GM13977 (cell line): ENCODE data around the gene COA8.

Experiments
- DNase-seq: peaks from one replicate; pipeline ENCODE4 v3.0.0; 2012; ENCODE audit warnings: low spot score
- CTCF ChIP-seq: IDR thresholded peaks from 2 replicates; pipeline ENCODE4 v1.5.1; 2012; ENCODE audit warnings: mild to moderate bottlenecking, control low read depth; ENCODE audit not compliant: insufficient read depth; ENCODE audit errors: extremely low read depth, missing control alignments
- in situ Hi-C: fragments of 300-500 bp; cut with MboI; formaldehyde crosslinking; loops from one replicate; pipeline ENCODE4 v1.12.0; 2022; ENCODE audit warnings: low sequenced_read_pairs, low pct_unique_long_range_greater_than_20kb, mixed read lengths, inconsistent platforms; ENCODE audit not compliant: unreplicated experiment

COA8 gene

GRCh38 chr14:103581206-103581605 lies 18.4 kb downstream of the COA8 start:
- in situ Hi-C loops: no loop called here
- no peak for TF ChIP-seq CTCF
- no peak for DNase-seq

GRCh38 chr14:103581954-103582703 lies 19.4 kb downstream of the COA8 start:
- in situ Hi-C loops: no loop called here
- no peak for DNase-seq
- TF ChIP-seq CTCF: no peak

GRCh38 chr14:103584326-103584915 lies 21.7 kb downstream of the COA8 start:
- no peak for DNase-seq
- no peak for TF ChIP-seq CTCF
- in situ Hi-C loops: no loop called here

- in situ Hi-C loops: no loop called here
- TF ChIP-seq CTCF: no peak
- peak; percentile 79 for DNase-seq
Measured at GRCh38 chr14:103593577-103593976, 30.8 kb downstream of the COA8 start.

GRCh38 chr14:103594265-103594664 lies 31.5 kb downstream of the COA8 start:
- no peak for DNase-seq
- in situ Hi-C loops: no loop called here

More at GRCh38 chr14:103594265-103594664, 31.5 kb downstream of the COA8 start:
- no peak for TF ChIP-seq CTCF
